GM12875 (cell line): Measurements from ENCODE around the gene PRMT1.

Experiments used
- H3K4me3 ChIP-seq: one replicate; pipeline ENCODE4 v1.5.1; 2011; ENCODE audit warnings: low read depth, low read length, control low read depth
- CTCF ChIP-seq: IDR thresholded peaks from 2 replicates; pipeline ENCODE4 v1.5.1; 2011; ENCODE audit warnings: low read depth, mild to moderate bottlenecking, control low read depth, inconsistent platforms, low read length, moderate library complexity, borderline replicate concordance; ENCODE audit not compliant: insufficient read depth

The PRMT1 gene

GRCh38 chr19:49642492-49643035 is 34.5 kb upstream of the PRMT1 start:
- no peak for TF ChIP-seq CTCF
- H3K4me3 ChIP-seq = peak overlapping the region; percentile 90

- no peak for TF ChIP-seq CTCF
These were observed 33.6 kb upstream of the PRMT1 start for GRCh38 chr19:49643466-49643865.

GRCh38 chr19:49645592-49645991 is 31.5 kb upstream of the PRMT1 start:
- H3K4me3 ChIP-seq = no peak overlapping the region

More at GRCh38 chr19:49643466-49643865, 33.6 kb upstream of the PRMT1 start:
- no peak overlapping the region for H3K4me3 ChIP-seq

GRCh38 chr19:49645995-49646394 is 31.1 kb upstream of the PRMT1 start:
- no peak overlapping the region for H3K4me3 ChIP-seq
- TF ChIP-seq CTCF = no peak

More at GRCh38 chr19:49645592-49645991, 31.5 kb upstream of the PRMT1 start:
- no peak for TF ChIP-seq CTCF

GRCh38 chr19:49646586-49646985 is 30.5 kb upstream of the PRMT1 start:
- TF ChIP-seq CTCF = no peak
- no peak overlapping the region for H3K4me3 ChIP-seq

- no peak for TF ChIP-seq CTCF
- no peak overlapping the region for H3K4me3 ChIP-seq
These were observed 25.8 kb upstream of the PRMT1 start for GRCh38 chr19:49651029-49651819.
